Heart left ventricle (tissue), 16 donors: Measurements from ENCODE around the gene GAB4. TPM values are rescaled to one million over a fixed set of nuclear protein-coding genes. Genes with fewer than 3 reads are reported as not detected.

Experiments used
- ATAC-seq, 4 donors: fragments of 200-7000 bp; cut with Tn5 transposase; one replicate each; pipeline ENCODE4 v1.9.1; 2020 to 2022; ENCODE audit warnings: moderate library complexity in 4 of 4, mild to moderate bottlenecking in 3 of 4, moderate number of reproducible peaks in 1 of 4
- DNase-seq, 5 donors: peaks; one replicate each; pipeline ENCODE4 v3.0.0-alpha.2; 2020
- H3K27ac ChIP-seq, 12 donors: fragments of 200-600 bp; sonication (generic) in 4 of 12; one replicate each; pipeline versions ENCODE4 v1.5.0 to v1.8.0; 2016 to 2022; ENCODE audit warnings: mild to moderate bottlenecking in 2 of 12
- H3K27me3 ChIP-seq, 9 donors: fragments of 200-600 bp; sonication (generic) in 2 of 9; one replicate each; pipeline versions ENCODE4 v1.5.1 to v1.8.0; 2016 to 2022; ENCODE audit warnings: mild to moderate bottlenecking in 3 of 9
- H3K36me3 ChIP-seq, 9 donors: fragments of 200-600 bp; sonication (generic) in 2 of 9; one replicate each; pipeline versions ENCODE4 v1.5.0 to v1.8.0; 2018 to 2022; ENCODE audit warnings: mild to moderate bottlenecking in 2 of 9
- H3K4me1 ChIP-seq, 12 donors: fragments of 200-600 bp; sonication (generic) in 4 of 12; one replicate each; pipeline versions ENCODE4 v1.5.0 to v1.8.0; 2016 to 2022; ENCODE audit warnings: mild to moderate bottlenecking in 3 of 12
- H3K4me3 ChIP-seq, 12 donors: fragments of 200-600 bp; sonication (generic) in 4 of 12; one replicate each; pipeline versions ENCODE4 v1.5.0 to v1.8.0; 2017 to 2022; ENCODE audit warnings: mild to moderate bottlenecking in 9 of 12, moderate library complexity in 4 of 12
- H3K9me3 ChIP-seq, 12 donors: fragments of 200-600 bp; sonication (generic) in 4 of 12; one replicate each; pipeline versions ENCODE4 v1.5.0 to v1.8.0; 2016 to 2022; ENCODE audit warnings: mild to moderate bottlenecking in 1 of 12
- CTCF ChIP-seq, 12 donors: fragments of 200-600 bp; sonication (generic) in 4 of 12; IDR thresholded peaks; one replicate each; pipeline versions ENCODE4 v1.5.0 to v1.8.0; 2018 to 2022; ENCODE audit warnings: antibody characterized with exemption in 12 of 12, mild to moderate bottlenecking in 5 of 12
- POLR2A ChIP-seq, 2 donors: fragments of 450-650 bp; IDR thresholded peaks; one replicate each; pipeline ENCODE4 v1.6.1; 2017; ENCODE audit warnings: antibody characterized with exemption in 2 of 2, mild to moderate bottlenecking in 2 of 2, moderate library complexity in 2 of 2
- WGBS, 4 donors: extraction: QIAGEN DNeasy Blood & Tissue Kit in 2 of 4; methylation state at CpG; one replicate each; pipeline versions ENCODE4 v1.1.5 to v1.1.7; 2013 to 2018; 5-methylcytosine and 5-hydroxymethylcytosine counted together
- intact Hi-C, 10 donors: fragments of 100-400 bp; cut with DNase I; formaldehyde crosslinking; loops; one replicate each; pipeline versions ENCODE4 v1.11.1 to v1.14.2; 2022
- polyA plus RNA-seq, 2 donors: library from polyadenylated mRNA; stranded (reverse); fragments of 200-250 nt; gene quantifications; one replicate each; pipeline ENCODE4 v1.2.3, GENCODE V29; 2013
- total RNA-seq, 9 donors: library from RNA; depleted of rRNA in 2 of 9; stranded (reverse); fragments of >200 nt in 2 of 9; fragmentation: NEBNext Ultra II Directional in 3 of 9; extraction: Animal tissue kit (Norgen Biotek cat#: 25700) in 3 of 9; gene quantifications; one replicate each; pipeline versions ENCODE4 v1.1.0 to v1.2.4, GENCODE V29; 2016 to 2023
- donor health status: ischemic (EF 13 %, LVEDD 7.1; RV severe dilation, severe dysfunction).
- donor health status: healthy with polysubstance abuse.
- donor health status: DM: no; HTN: yes; CAD: no.
- donor health status: DM: no; HTN: no; CAD: no.
- donor health status: ischemic (EF 25% LVEDD 6.9; RV normal size, moderate dysfunction).
- donor health status: ischemic (EF 25% LVEDD 5.7; RV mildly dilated, moderate dysfunction).
- donor health status: healthy.
- donor health status: DM: yes; HTN: yes; CAD: no.
- donor health status: ischemic (EF 35%, LVEDD 5.7; RV mildly dilated, moderate dysfunction).
- donor health status: nonischemic (EF 11% LVEDD 7.7; RV severe dilation, severe dysfunction).
- donor health status: DM: yes; HTN: yes; CAD: no.
- donor health status: PGD.
- donor health status: ischemic (EF 29% LVEDD 5.4; RV normal size, mild dysfunction).
- donor health status: nonischemic (EF 23%, LVEDD 6.1; RV moderate dilation, normal function).

GAB4 gene
- total and polyA plus RNA-seq, 11 donors, result not detected

- peaks cover 0 to 6% (median 0%) of the 10 kb centered on the region in 9 donors for H3K27me3 ChIP-seq
- H3K9me3 ChIP-seq, result peaks cover 0 to 16% (median 6%) of the 10 kb centered on the region in 12 donors
- DNase-seq, result no peak
- intact Hi-C loops, result no loop called here
- H3K4me3 ChIP-seq, result no peak overlapping the region
- ATAC-seq, result peak in 1 of 4 donors; percentile 37
- H3K27ac ChIP-seq, result no peak overlapping the region
- no peaks in the 10 kb centered on the region for H3K4me1 ChIP-seq
- no peaks in the 10 kb centered on the region for H3K36me3 ChIP-seq
- TF ChIP-seq CTCF (IDR thresholded peaks at IDR 0.05), result no peak
- TF ChIP-seq POLR2A (IDR thresholded peaks at IDR 0.05), result no peak
- WGBS, 4 donors, result 67 to 79% (median 74%) methylated on average over 6 of the region's 6 CpGs
Observed at GRCh38 chr22:16988257-16988656, 19.8 kb downstream of the GAB4 start.

- H3K4me3 ChIP-seq, result no peak overlapping the region
- intact Hi-C loops, result no loop called here
- peaks cover 0 to 6% (median 0%) of the 10 kb centered on the region in 9 donors for H3K27me3 ChIP-seq
- no peaks in the 10 kb centered on the region for H3K36me3 ChIP-seq
- no peak for ATAC-seq
- H3K4me1 ChIP-seq, result no peaks in the 10 kb centered on the region
- no peak overlapping the region for H3K27ac ChIP-seq
- H3K9me3 ChIP-seq, result peaks cover 0 to 20% (median 11%) of the 10 kb centered on the region in 12 donors
- no peak for DNase-seq
- 71 to 74% (median 72%) methylated on average over 7 of the region's 7 CpGs for WGBS, 4 donors
- TF ChIP-seq CTCF (IDR thresholded peaks at IDR 0.05), result no peak
Observed at GRCh38 chr22:16987822-16988221, 20.2 kb downstream of the GAB4 start.

- H3K27me3 ChIP-seq, result peaks cover 0 to 25% (median 3%) of the 10 kb centered on the region in 9 donors
- H3K36me3 ChIP-seq, result no peaks in the 10 kb centered on the region
- no peak for TF ChIP-seq CTCF (IDR thresholded peaks at IDR 0.05)
- TF ChIP-seq POLR2A (IDR thresholded peaks at IDR 0.05), result no peak
- DNase-seq (no peak), ATAC-seq (no peak)
- H3K27ac ChIP-seq, result no peak overlapping the region
- no peaks in the 10 kb centered on the region for H3K4me1 ChIP-seq
- no peaks in the 10 kb centered on the region for H3K9me3 ChIP-seq
- intact Hi-C loops, result no loop called here
- 62 to 70% (median 67%) methylated on average over 7 to 10 of the region's 10 CpGs for WGBS, 4 donors
- no peak overlapping the region for H3K4me3 ChIP-seq
Observed at GRCh38 chr22:16975155-16975885, 32.7 kb downstream of the GAB4 start.

GRCh38 chr22:16974298-16975084, 33.5 kb downstream of the GAB4 start:
- no peaks in the 10 kb centered on the region for H3K4me1 ChIP-seq
- no peak overlapping the region for H3K4me3 ChIP-seq
- intact Hi-C loops, result no loop called here
- H3K9me3 ChIP-seq, result no peaks in the 10 kb centered on the region
- H3K36me3 ChIP-seq, result no peaks in the 10 kb centered on the region
- H3K27me3 ChIP-seq, result peaks cover 0 to 25% (median 3%) of the 10 kb centered on the region in 9 donors
- no peak overlapping the region for H3K27ac ChIP-seq
- ATAC-seq, result no peak
- WGBS, 4 donors, result 69 to 75% (median 70%) methylated on average over 11 of the region's 11 CpGs
- TF ChIP-seq POLR2A (IDR thresholded peaks at IDR 0.05) (no peak), CTCF (IDR thresholded peaks at IDR 0.05) (no peak)
- DNase-seq, result no peak
